Natural killer cell treated with Interleukin-12 subunit alpha and Interleukin-12 subunit beta and Interleukin-15 and Interleukin-18, amount 100 ng/mL, for 72 hours (primary cell): ENCODE measurements around the gene CCR8. TPM values are rescaled to one million over a fixed set of nuclear protein-coding genes. Genes with fewer than 3 reads are reported as not detected.

ENCODE experiments used
- ATAC-seq, 2 donors: fragments of 150-1000 bp; cut with Tn5 transposase in 1 of 2; sonication (Bioruptor Pico), chemical (Tn5 transposase) in 1 of 2; 2 replicates each; pipeline ENCODE4 v1.10.0; 2021
- DNase-seq: peaks from one replicate; pipeline ENCODE4 v3.0.0; 2022; ENCODE audit warnings: low spot score
- H3K27ac Mint-ChIP-seq, 2 donors: 1 replicate in 1 of 2; 2 replicates in 1 of 2; pipeline ENCODE4 v1.8.0; 2022; ENCODE audit warnings: mixed read lengths in 2 of 2, mild to moderate bottlenecking in 1 of 2, moderate library complexity in 1 of 2
- H3K27me3 Mint-ChIP-seq, 2 donors: 1 replicate in 1 of 2; 2 replicates in 1 of 2; pipeline ENCODE4 v1.8.0; 2022; ENCODE audit warnings: mixed read lengths in 2 of 2
- H3K36me3 Mint-ChIP-seq: one replicate; pipeline ENCODE4 v1.8.0; 2022; ENCODE audit warnings: mixed read lengths
- H3K4me1 Mint-ChIP-seq, 2 donors: 1 replicate in 1 of 2; 2 replicates in 1 of 2; pipeline ENCODE4 v1.8.0; 2022; ENCODE audit warnings: low read depth in 2 of 2, mixed read lengths in 2 of 2, mild to moderate bottlenecking in 1 of 2
- H3K4me3 Mint-ChIP-seq: one replicate; pipeline ENCODE4 v1.8.0; 2022; ENCODE audit warnings: mixed read lengths
- H3K9me3 Mint-ChIP-seq: 2 replicates; pipeline ENCODE4 v1.8.0; 2022; ENCODE audit warnings: mixed read lengths
- total RNA-seq, 2 donors: library from RNA; stranded (reverse); gene quantifications; one replicate each; pipeline ENCODE4 v1.2.3, GENCODE V29; 2022

The CCR8 gene
- total RNA-seq: under 1 TPM in 1 of 2 donors, not detected in 1; 0.45 TPM

- H3K36me3 Mint-ChIP-seq: no peaks in the 10 kb centered on the region
- no peak for DNase-seq
- ATAC-seq: peak in 1 of 2 donors; percentile 32
Observed at GRCh38 chr3:39329493-39329892, at the start of gene CCR8. CCR8 (plus strand) TSS chr3:39329709; CDS start chr3:39332332, 2,623 bp downstream.

GRCh38 chr3:39279745-39280517, 49.6 kb upstream of the CCR8 start, which contains the start of gene CX3CR1:
CX3CR1 (minus strand) TSS chr3:39280036; CDS start chr3:39266509, 13,527 bp downstream.
- ATAC-seq (peak; percentile 49 to 61), DNase-seq (no peak)
- no peaks in the 10 kb centered on the region for H3K36me3 Mint-ChIP-seq
- peak within 1 kb of the TSS; percentile 94 to 97 for H3K27ac Mint-ChIP-seq
- no peaks in the 10 kb centered on the region for H3K27me3 Mint-ChIP-seq
- H3K4me3 Mint-ChIP-seq: peak within 1 kb of the TSS; percentile 94
- H3K4me1 Mint-ChIP-seq: peaks cover 83% of the 10 kb centered on the region in 2 donors
- no peaks in the 10 kb centered on the region for H3K9me3 Mint-ChIP-seq

More at GRCh38 chr3:39329493-39329892, at the start of gene CCR8:
- Mint-ChIP-seq H3K27me3 (no peaks in the 10 kb centered on the region), H3K4me1 (peaks cover 18 to 21% of the 10 kb centered on the region in 2 donors), H3K9me3 (no peaks in the 10 kb centered on the region), H3K27ac (no peak within 1 kb of the TSS), H3K4me3 (no peak within 1 kb of the TSS)

GRCh38 chr3:39280571-39280970, 48.9 kb upstream of the CCR8 start:
- Mint-ChIP-seq H3K4me3 (peak overlapping the region; percentile 94), H3K36me3 (no peaks in the 10 kb centered on the region), H3K4me1 (peaks cover 76 to 77% of the 10 kb centered on the region in 2 donors), H3K27ac (peak overlapping the region; percentile 94 to 97), H3K9me3 (no peaks in the 10 kb centered on the region), H3K27me3 (no peaks in the 10 kb centered on the region)
- DNase-seq: no peak
- ATAC-seq: peak in 1 of 2 donors; percentile 24

- Mint-ChIP-seq H3K27me3 (no peaks in the 10 kb centered on the region), H3K4me3 (peak overlapping the region; percentile 94), H3K36me3 (no peaks in the 10 kb centered on the region), H3K27ac (peak overlapping the region; percentile 94 to 97), H3K4me1 (peaks cover 67% of the 10 kb centered on the region in 2 donors), H3K9me3 (no peaks in the 10 kb centered on the region)
- peak in 1 of 2 donors; percentile 50 for ATAC-seq
- DNase-seq: no peak
Observed at GRCh38 chr3:39281533-39281932, 48.0 kb upstream of the CCR8 start.

GRCh38 chr3:39282057-39282456, 47.5 kb upstream of the CCR8 start:
- H3K4me1 Mint-ChIP-seq: peaks cover 62% of the 10 kb centered on the region in 2 donors
- peak overlapping the region; percentile 94 for H3K4me3 Mint-ChIP-seq
- H3K27me3 Mint-ChIP-seq: no peaks in the 10 kb centered on the region
- no peak for DNase-seq
- H3K9me3 Mint-ChIP-seq: no peaks in the 10 kb centered on the region
- H3K27ac Mint-ChIP-seq: peak overlapping the region; percentile 94 to 97
- H3K36me3 Mint-ChIP-seq: no peaks in the 10 kb centered on the region
- ATAC-seq: no peak

GRCh38 chr3:39284457-39284881, 45.0 kb upstream of the CCR8 start:
- Mint-ChIP-seq H3K27ac (peak overlapping the region; percentile 53 to 76), H3K36me3 (no peaks in the 10 kb centered on the region), H3K4me3 (peak overlapping the region; percentile 38), H3K27me3 (no peaks in the 10 kb centered on the region), H3K9me3 (no peaks in the 10 kb centered on the region), H3K4me1 (peaks cover 58 to 61% of the 10 kb centered on the region in 2 donors)
- ATAC-seq (no peak), DNase-seq (no peak)

GRCh38 chr3:39285332-39285731, 44.2 kb upstream of the CCR8 start:
- H3K27ac Mint-ChIP-seq: no peak overlapping the region

GRCh38 chr3:39286771-39287170, 42.7 kb upstream of the CCR8 start:
- H3K4me3 Mint-ChIP-seq: no peak overlapping the region
- no peaks in the 10 kb centered on the region for H3K9me3 Mint-ChIP-seq
- peaks cover 45 to 50% of the 10 kb centered on the region in 2 donors for H3K4me1 Mint-ChIP-seq
- no peaks in the 10 kb centered on the region for H3K36me3 Mint-ChIP-seq
- ATAC-seq (no peak), DNase-seq (no peak)
- H3K27me3 Mint-ChIP-seq: no peaks in the 10 kb centered on the region
- H3K27ac Mint-ChIP-seq: no peak overlapping the region

More at GRCh38 chr3:39285332-39285731, 44.2 kb upstream of the CCR8 start:
- Mint-ChIP-seq H3K4me3 (no peak overlapping the region), H3K9me3 (no peaks in the 10 kb centered on the region), H3K36me3 (no peaks in the 10 kb centered on the region), H3K27me3 (no peaks in the 10 kb centered on the region), H3K4me1 (peaks cover 58 to 60% of the 10 kb centered on the region in 2 donors)
- ATAC-seq: no peak
- DNase-seq: no peak

GRCh38 chr3:39287216-39288164, 42.0 kb upstream of the CCR8 start:
- Mint-ChIP-seq H3K27ac (peak overlapping the region; percentile 53 to 71), H3K36me3 (no peaks in the 10 kb centered on the region), H3K4me3 (no peak overlapping the region), H3K4me1 (peaks cover 42 to 45% of the 10 kb centered on the region in 2 donors), H3K9me3 (no peaks in the 10 kb centered on the region), H3K27me3 (no peaks in the 10 kb centered on the region)
- DNase-seq (no peak), ATAC-seq (no peak)

GRCh38 chr3:39288300-39288808, 41.2 kb upstream of the CCR8 start:
- H3K27me3 Mint-ChIP-seq: no peaks in the 10 kb centered on the region
- peak overlapping the region; percentile 53 to 71 for H3K27ac Mint-ChIP-seq
- H3K4me1 Mint-ChIP-seq: peaks cover 39 to 41% of the 10 kb centered on the region in 2 donors
- H3K9me3 Mint-ChIP-seq: no peaks in the 10 kb centered on the region
- no peaks in the 10 kb centered on the region for H3K36me3 Mint-ChIP-seq
- no peak overlapping the region for H3K4me3 Mint-ChIP-seq
- ATAC-seq: peak; percentile 96 to 97
- DNase-seq: peak; percentile 87

GRCh38 chr3:39289107-39289506, 40.4 kb upstream of the CCR8 start:
- Mint-ChIP-seq H3K27ac (peak overlapping the region; percentile 53 to 71), H3K4me1 (peaks cover 38% of the 10 kb centered on the region in 2 donors), H3K4me3 (no peak overlapping the region), H3K9me3 (no peaks in the 10 kb centered on the region), H3K36me3 (no peaks in the 10 kb centered on the region), H3K27me3 (no peaks in the 10 kb centered on the region)
- no peak for DNase-seq
- ATAC-seq: no peak

- Mint-ChIP-seq H3K4me3 (no peak overlapping the region), H3K9me3 (no peaks in the 10 kb centered on the region), H3K27ac (peak overlapping the region in 1 of 2 donors; percentile 71), H3K36me3 (no peaks in the 10 kb centered on the region), H3K4me1 (peaks cover 30 to 31% of the 10 kb centered on the region in 2 donors), H3K27me3 (no peaks in the 10 kb centered on the region)
- DNase-seq (no peak), ATAC-seq (peak in 1 of 2 donors; percentile 33)
Observed at GRCh38 chr3:39290255-39290654, 39.3 kb upstream of the CCR8 start.

- DNase-seq (peak; percentile 79), ATAC-seq (peak; percentile 54 to 72)
- Mint-ChIP-seq H3K27ac (peak overlapping the region in 1 of 2 donors; percentile 12), H3K36me3 (no peaks in the 10 kb centered on the region), H3K27me3 (no peaks in the 10 kb centered on the region), H3K4me3 (no peak overlapping the region), H3K4me1 (peaks cover 31 to 36% of the 10 kb centered on the region in 2 donors), H3K9me3 (no peaks in the 10 kb centered on the region)
Observed at GRCh38 chr3:39291903-39292329, 37.6 kb upstream of the CCR8 start.
